DOHH2 (cell line): Measurements from ENCODE around the gene THEM4.

Source experiments
- H3F3A ChIP-seq: fragments of 200-600 bp; sonication (generic), shearing (Covaris generic); 2 replicates; pipeline ENCODE4 v1.6.0; 2016; ENCODE audit warnings: antibody characterized with exemption, mild to moderate bottlenecking; ENCODE audit not compliant: control insufficient read depth, insufficient read depth
- H3K27ac ChIP-seq: fragments of 200-600 bp; sonication (generic); 2 replicates; pipeline ENCODE4 v1.5.1; 2014; ENCODE audit warnings: low read depth, mild to moderate bottlenecking, low read length, moderate library complexity
- H3K27me3 ChIP-seq: fragments of 200-600 bp; sonication (generic); 2 replicates; pipeline ENCODE4 v1.6.1; 2014; ENCODE audit warnings: mild to moderate bottlenecking, low read length, mixed read lengths; ENCODE audit not compliant: control insufficient read depth
- H3K36me3 ChIP-seq: fragments of 200-600 bp; sonication (generic); 2 replicates; pipeline ENCODE4 v1.6.1; 2014; ENCODE audit warnings: mild to moderate bottlenecking, low read length, moderate library complexity, mixed read lengths; ENCODE audit not compliant: control insufficient read depth
- H3K4me1 ChIP-seq: fragments of 200-600 bp; sonication (generic); 2 replicates; pipeline ENCODE4 v1.6.1; 2014; ENCODE audit warnings: mild to moderate bottlenecking, low read length, mixed read lengths; ENCODE audit not compliant: control insufficient read depth
- H3K4me2 ChIP-seq: fragments of 200-600 bp; sonication (generic); 2 replicates; pipeline ENCODE4 v1.6.0; 2014; ENCODE audit warnings: mild to moderate bottlenecking, low read length, moderate library complexity
- H3K4me3 ChIP-seq: fragments of 200-600 bp; sonication (generic); 2 replicates; pipeline ENCODE4 v1.5.1; 2014; ENCODE audit warnings: mild to moderate bottlenecking, low read length, mixed read lengths
- H3K79me2 ChIP-seq: fragments of 200-600 bp; sonication (generic); 2 replicates; pipeline ENCODE4 v1.6.1; 2014; ENCODE audit warnings: mild to moderate bottlenecking, low read length, mixed read lengths; ENCODE audit not compliant: control insufficient read depth
- H3K9me2 ChIP-seq: fragments of 200-600 bp; sonication (generic); replicated peaks from 2 replicates; pipeline ENCODE4 v1.6.1; 2014; ENCODE audit warnings: mild to moderate bottlenecking, low read length, mixed read lengths; ENCODE audit not compliant: control insufficient read depth
- H3K9me3 ChIP-seq: fragments of 200-600 bp; sonication (generic); 2 replicates; pipeline ENCODE4 v1.6.1; 2014; ENCODE audit warnings: antibody characterized with exemption, low read length, mixed read lengths; ENCODE audit not compliant: control insufficient read depth, insufficient read depth
- H4K20me1 ChIP-seq: fragments of 200-600 bp; sonication (generic); 2 replicates; pipeline ENCODE4 v1.6.0; 2014; ENCODE audit warnings: low read depth, mild to moderate bottlenecking, antibody characterized with exemption, low read length, moderate library complexity; ENCODE audit not compliant: control insufficient read depth, insufficient read depth
- EZH2phosphoT487 ChIP-seq: fragments of 200-600 bp; sonication (generic); IDR thresholded peaks from 2 replicates; pipeline ENCODE4 v1.6.1; 2017; ENCODE audit warnings: borderline replicate concordance, mild to moderate bottlenecking, antibody characterized with exemption, low read length, moderate library complexity, mixed read lengths
- TF ChIP-seq, protein P1 (sequence below): fragments of 200-600 bp; sonication (generic); IDR thresholded peaks from one replicate; pipeline ENCODE4 v1.5.1; 2014; ENCODE audit warnings: antibody characterized with exemption, mild to moderate bottlenecking, low read depth, low read length; ENCODE audit not compliant: poor library complexity, severe bottlenecking

The THEM4 gene

GRCh38 chr1:151841141-151841540 lies 68.2 kb downstream of the THEM4 start:
- H3K9me2 ChIP-seq, result no peaks in the 10 kb centered on the region
- 0 out of 2 replicates have a peak, but pooled peaks cover 6% of the 10 kb centered on the region for H3F3A ChIP-seq
- no peaks in the 10 kb centered on the region for H3K79me2 ChIP-seq
- peaks cover 50% of the 10 kb centered on the region for H3K27me3 ChIP-seq
- H3K4me2 ChIP-seq, result no peak overlapping the region
- peaks cover 47% of the 10 kb centered on the region for H3K4me1 ChIP-seq
- H3K4me3 ChIP-seq, result no peak overlapping the region
- TF ChIP-seq EZH2phosphoT487, result no peak
- no peak overlapping the region for H3K27ac ChIP-seq
- H4K20me1 ChIP-seq, result no peaks in the 10 kb centered on the region
- no peaks in the 10 kb centered on the region for H3K36me3 ChIP-seq
- H3K9me3 ChIP-seq, result no peaks in the 10 kb centered on the region

- Histone ChIP-seq H3K27me3 (peaks cover 50% of the 10 kb centered on the region), H3K9me3 (no peaks in the 10 kb centered on the region), H3K4me1 (peaks cover 47% of the 10 kb centered on the region), H3K9me2 (no peaks in the 10 kb centered on the region), H3K36me3 (no peaks in the 10 kb centered on the region), H3K79me2 (no peaks in the 10 kb centered on the region), H3K27ac (no peak overlapping the region), H3K4me3 (no peak overlapping the region), H3K4me2 (no peak overlapping the region), H4K20me1 (no peaks in the 10 kb centered on the region), H3F3A (0 out of 2 replicates have a peak, but pooled peaks cover 6% of the 10 kb centered on the region)
- TF ChIP-seq, protein P1, sequence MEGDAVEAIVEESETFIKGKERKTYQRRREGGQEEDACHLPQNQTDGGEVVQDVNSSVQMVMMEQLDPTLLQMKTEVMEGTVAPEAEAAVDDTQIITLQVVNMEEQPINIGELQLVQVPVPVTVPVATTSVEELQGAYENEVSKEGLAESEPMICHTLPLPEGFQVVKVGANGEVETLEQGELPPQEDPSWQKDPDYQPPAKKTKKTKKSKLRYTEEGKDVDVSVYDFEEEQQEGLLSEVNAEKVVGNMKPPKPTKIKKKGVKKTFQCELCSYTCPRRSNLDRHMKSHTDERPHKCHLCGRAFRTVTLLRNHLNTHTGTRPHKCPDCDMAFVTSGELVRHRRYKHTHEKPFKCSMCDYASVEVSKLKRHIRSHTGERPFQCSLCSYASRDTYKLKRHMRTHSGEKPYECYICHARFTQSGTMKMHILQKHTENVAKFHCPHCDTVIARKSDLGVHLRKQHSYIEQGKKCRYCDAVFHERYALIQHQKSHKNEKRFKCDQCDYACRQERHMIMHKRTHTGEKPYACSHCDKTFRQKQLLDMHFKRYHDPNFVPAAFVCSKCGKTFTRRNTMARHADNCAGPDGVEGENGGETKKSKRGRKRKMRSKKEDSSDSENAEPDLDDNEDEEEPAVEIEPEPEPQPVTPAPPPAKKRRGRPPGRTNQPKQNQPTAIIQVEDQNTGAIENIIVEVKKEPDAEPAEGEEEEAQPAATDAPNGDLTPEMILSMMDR, result no peak
- no peak for TF ChIP-seq EZH2phosphoT487
These were observed 68.9 kb downstream of the THEM4 start for GRCh38 chr1:151840421-151840820.

DNA sequence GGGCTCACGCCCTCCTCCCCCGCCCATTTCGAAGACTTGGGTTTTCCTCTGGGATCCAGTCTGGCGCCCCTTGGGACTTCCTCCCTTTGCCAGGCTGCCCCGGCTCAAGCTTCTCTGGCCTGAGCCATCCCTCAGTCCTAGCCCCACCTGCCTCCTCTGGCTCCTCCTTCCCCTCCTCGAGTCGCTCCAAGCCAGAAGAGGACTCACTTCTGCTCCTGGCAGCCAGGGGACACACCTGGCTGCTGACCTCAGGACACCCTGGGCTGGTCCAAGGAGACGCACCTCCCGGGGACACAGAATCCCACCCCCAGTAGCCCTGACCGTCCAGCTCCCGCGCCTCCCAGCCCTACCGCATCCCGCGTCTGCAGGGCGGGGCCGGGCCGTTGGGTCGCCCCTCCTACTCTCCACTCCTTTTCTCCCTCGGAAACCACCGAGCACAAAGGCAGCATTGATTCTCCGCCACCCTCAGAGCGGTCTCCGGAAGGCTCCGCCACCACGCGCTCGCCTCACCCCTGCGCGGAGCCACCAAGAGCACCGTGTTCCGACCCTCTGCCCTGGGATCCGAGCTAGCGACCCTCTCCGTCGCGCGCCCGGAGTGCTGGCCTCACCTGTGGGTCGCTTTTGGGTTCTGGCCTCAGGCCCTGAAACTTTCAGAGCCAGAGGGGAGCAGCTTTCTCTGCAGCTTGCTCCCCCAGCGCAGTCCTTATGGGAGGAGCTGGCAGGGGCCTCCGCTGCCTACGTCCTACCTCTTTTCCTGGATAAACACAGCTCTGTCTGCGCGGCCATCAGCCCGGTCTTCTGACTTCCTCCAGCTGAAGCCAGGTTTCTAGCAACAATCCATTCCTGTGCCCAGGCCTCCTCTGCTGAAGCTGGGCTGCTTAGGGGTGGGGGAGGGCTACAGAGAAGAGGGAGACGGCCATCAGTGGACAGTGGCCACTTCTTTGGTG lies 69.6 kb downstream of the THEM4 start, which contains the start of gene C2CD4D:
TSS of gene C2CD4D (minus strand) at position 364 of the 947 bp plus-strand sequence. CDS start 831 bp downstream, outside the sequence.
- H3K4me2 ChIP-seq, result peak within 1 kb of the TSS; percentile 55

More for the DNA sequence above, 69.6 kb downstream of the THEM4 start, which contains the start of gene C2CD4D:
- H3K9me2 ChIP-seq, result no peaks in the 10 kb centered on the region
- TF ChIP-seq EZH2phosphoT487, result no peak
- TF ChIP-seq, protein P1, result no peak
- peaks cover 47% of the 10 kb centered on the region for H3K4me1 ChIP-seq
- H3F3A ChIP-seq, result 0 out of 2 replicates have a peak, but pooled peaks cover 6% of the 10 kb centered on the region
- H3K27me3 ChIP-seq, result peaks cover 50% of the 10 kb centered on the region
- H3K27ac ChIP-seq, result no peak within 1 kb of the TSS
- no peaks in the 10 kb centered on the region for H4K20me1 ChIP-seq
- H3K79me2 ChIP-seq, result no peaks in the 10 kb centered on the region
- no peaks in the 10 kb centered on the region for H3K9me3 ChIP-seq
- H3K36me3 ChIP-seq, result no peaks in the 10 kb centered on the region
- H3K4me3 ChIP-seq, result peak within 1 kb of the TSS; percentile 48
